ENCODE results near the gene SLC5A5.

The SLC5A5 gene

DNA sequence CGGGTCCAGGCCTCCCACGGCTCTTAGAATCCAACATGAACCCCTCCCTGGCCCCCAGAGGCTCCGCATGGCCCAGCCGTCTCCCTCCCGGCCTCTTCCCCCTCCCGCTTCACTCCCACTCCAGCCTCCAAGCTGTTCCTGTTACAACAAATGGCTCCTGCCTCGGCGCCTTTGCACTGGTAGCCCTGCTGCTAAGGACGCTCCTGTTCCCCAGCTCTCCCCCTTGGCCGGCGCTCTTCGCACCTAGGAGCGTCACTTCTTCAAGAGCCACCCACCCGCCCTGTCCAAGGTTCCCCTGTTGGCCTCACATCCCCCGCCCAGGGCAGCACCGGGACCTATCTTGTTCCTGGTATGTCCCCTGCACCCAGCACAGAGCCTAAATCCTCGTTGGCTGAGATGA, 70.4 kb downstream of the SLC5A5 start:
- no peaks in the 10 kb centered on the region for H3K4me1 ChIP-seq (ENCODE audit: control insufficient read depth, insufficient read depth, low read length)
- no peak overlapping the region for H3K27ac ChIP-seq (ENCODE audit: extremely low read depth, low read depth, low read length)
- H3K9me3 ChIP-seq (ENCODE audit: control insufficient read depth, insufficient read depth, low read depth, low read length) = no peaks in the 10 kb centered on the region
- TF ChIP-seq ZNF560 (tag by site-specific recombination; IDR thresholded peaks at IDR 0.05; ENCODE audit: borderline replicate concordance) (no peak), ZNF248 (tag by site-specific recombination; IDR thresholded peaks at IDR 0.05) (no peak), ZIC2 (tag by site-specific recombination; IDR thresholded peaks at IDR 0.05) (no peak), ZNF768 (tag by site-specific recombination; IDR thresholded peaks at IDR 0.05) (no peak), ZBTB17 (tag by site-specific recombination; IDR thresholded peaks at IDR 0.05) (no peak), ZNF10 (tag by site-specific recombination; IDR thresholded peaks at IDR 0.05) (no peak), ZNF501 (tag by site-specific recombination; IDR thresholded peaks at IDR 0.05) (no peak), EGR2 (tag by site-specific recombination; IDR thresholded peaks at IDR 0.05; ENCODE audit: low read depth) (no peak), ZNF214 (tag by site-specific recombination; IDR thresholded peaks at IDR 0.05; ENCODE audit: borderline replicate concordance) (no peak), ZBTB21 (tag by site-specific recombination; IDR thresholded peaks at IDR 0.05) (no peak), ZNF184 (tag by site-specific recombination; IDR thresholded peaks at IDR 0.05) (no peak)
- TF ChIP-seq, protein P1, sequence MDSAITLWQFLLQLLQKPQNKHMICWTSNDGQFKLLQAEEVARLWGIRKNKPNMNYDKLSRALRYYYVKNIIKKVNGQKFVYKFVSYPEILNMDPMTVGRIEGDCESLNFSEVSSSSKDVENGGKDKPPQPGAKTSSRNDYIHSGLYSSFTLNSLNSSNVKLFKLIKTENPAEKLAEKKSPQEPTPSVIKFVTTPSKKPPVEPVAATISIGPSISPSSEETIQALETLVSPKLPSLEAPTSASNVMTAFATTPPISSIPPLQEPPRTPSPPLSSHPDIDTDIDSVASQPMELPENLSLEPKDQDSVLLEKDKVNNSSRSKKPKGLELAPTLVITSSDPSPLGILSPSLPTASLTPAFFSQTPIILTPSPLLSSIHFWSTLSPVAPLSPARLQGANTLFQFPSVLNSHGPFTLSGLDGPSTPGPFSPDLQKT (IDR thresholded peaks at IDR 0.05; ENCODE audit: borderline replicate concordance, low read depth, low read length) = no peak
- TF ChIP-seq, protein P2, sequence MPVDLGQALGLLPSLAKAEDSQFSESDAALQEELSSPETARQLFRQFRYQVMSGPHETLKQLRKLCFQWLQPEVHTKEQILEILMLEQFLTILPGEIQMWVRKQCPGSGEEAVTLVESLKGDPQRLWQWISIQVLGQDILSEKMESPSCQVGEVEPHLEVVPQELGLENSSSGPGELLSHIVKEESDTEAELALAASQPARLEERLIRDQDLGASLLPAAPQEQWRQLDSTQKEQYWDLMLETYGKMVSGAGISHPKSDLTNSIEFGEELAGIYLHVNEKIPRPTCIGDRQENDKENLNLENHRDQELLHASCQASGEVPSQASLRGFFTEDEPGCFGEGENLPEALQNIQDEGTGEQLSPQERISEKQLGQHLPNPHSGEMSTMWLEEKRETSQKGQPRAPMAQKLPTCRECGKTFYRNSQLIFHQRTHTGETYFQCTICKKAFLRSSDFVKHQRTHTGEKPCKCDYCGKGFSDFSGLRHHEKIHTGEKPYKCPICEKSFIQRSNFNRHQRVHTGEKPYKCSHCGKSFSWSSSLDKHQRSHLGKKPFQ (tag by site-specific recombination; IDR thresholded peaks at IDR 0.05) = no peak
- TF ChIP-seq, protein P3, sequence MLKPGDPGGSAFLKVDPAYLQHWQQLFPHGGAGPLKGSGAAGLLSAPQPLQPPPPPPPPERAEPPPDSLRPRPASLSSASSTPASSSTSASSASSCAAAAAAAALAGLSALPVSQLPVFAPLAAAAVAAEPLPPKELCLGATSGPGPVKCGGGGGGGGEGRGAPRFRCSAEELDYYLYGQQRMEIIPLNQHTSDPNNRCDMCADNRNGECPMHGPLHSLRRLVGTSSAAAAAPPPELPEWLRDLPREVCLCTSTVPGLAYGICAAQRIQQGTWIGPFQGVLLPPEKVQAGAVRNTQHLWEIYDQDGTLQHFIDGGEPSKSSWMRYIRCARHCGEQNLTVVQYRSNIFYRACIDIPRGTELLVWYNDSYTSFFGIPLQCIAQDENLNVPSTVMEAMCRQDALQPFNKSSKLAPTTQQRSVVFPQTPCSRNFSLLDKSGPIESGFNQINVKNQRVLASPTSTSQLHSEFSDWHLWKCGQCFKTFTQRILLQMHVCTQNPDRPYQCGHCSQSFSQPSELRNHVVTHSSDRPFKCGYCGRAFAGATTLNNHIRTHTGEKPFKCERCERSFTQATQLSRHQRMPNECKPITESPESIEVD (tag by site-specific recombination; IDR thresholded peaks at IDR 0.05) = no peak
- POLR2A ChIA-PET = interaction anchor here (1.1 kb wide), 1 partner anchor 9 kb away, joined by 5 read pairs; the partner anchor contains the start of gene CCDC124
- peaks cover 3 to 43% of the 10 kb centered on the region in 2 experiments; a peak in 2 of 3 replicates for H3K36me3 ChIP-seq (ENCODE audit: control insufficient read depth in 2 of 2, insufficient read depth in 1 of 2, low read length in 2 of 2)
- H3K4me3 ChIP-seq (ENCODE audit: low read depth, low read length) = no peak overlapping the region
- CTCF ChIA-PET = interaction anchor here (9.4 kb wide), 1 partner anchor 55 kb away, joined by 92 read pairs; no protein-coding TSS in a partner anchor

DNA sequence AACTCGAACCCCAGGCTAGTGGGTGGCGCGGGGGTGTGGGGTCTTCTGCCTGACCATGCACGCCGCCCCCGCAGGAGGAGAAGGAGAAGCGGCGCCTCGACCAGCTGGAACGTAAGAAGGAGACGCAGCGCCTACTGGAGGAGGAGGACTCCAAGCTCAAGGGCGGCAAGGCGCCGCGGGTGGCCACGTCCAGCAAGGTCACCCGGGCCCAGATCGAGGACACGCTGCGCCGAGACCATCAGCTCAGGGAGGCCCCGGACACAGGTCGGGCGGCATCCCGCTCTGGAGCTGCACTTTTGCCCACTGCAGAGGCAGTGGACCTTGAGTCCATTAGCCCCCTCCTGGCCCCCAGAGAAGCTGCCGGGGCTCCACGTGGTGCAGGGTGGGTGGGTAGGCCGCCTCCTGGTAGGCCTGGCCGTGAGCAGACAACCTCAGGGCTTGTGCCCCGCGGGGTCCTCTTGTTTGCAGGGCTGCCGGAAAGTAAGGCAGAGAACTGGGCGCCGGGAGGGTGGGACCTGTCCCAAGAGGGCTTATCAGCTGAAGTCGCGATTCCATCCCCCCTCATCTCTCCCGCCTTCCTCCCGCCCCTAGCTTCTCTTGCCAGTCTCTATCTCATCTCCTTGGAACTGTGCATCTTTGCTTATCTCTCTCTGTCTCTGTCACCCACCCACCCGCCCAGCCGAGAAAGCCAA, 71.0 kb downstream of the SLC5A5 start:
- H3K27ac ChIP-seq (ENCODE audit: extremely low read depth, low read depth, low read length) = no peak overlapping the region
- H3K4me1 ChIP-seq (ENCODE audit: control insufficient read depth, insufficient read depth, low read length) = no peaks in the 10 kb centered on the region
- no peak overlapping the region for H3K4me3 ChIP-seq (ENCODE audit: low read depth, low read length)
- H3K9me3 ChIP-seq (ENCODE audit: control insufficient read depth, insufficient read depth, low read depth, low read length) = no peaks in the 10 kb centered on the region
- CTCF ChIA-PET = interaction anchor here (1.0 to 9.4 kb wide), 2 partner anchors 24 to 55 kb away, joined by 3 to 92 read pairs; partner anchors contain the start of gene KCNN1
- peaks cover 3 to 38% of the 10 kb centered on the region in 2 experiments; a peak in 2 of 3 replicates for H3K36me3 ChIP-seq (ENCODE audit: control insufficient read depth in 2 of 2, insufficient read depth in 1 of 2, low read length in 2 of 2)
- POLR2A ChIA-PET = interaction anchor here (0.6 to 1.1 kb wide), 2 partner anchors 10 to 610 kb away, joined by 4 to 5 read pairs; partner anchors contain the start of gene CCDC124
- TF ChIP-seq, protein P4, sequence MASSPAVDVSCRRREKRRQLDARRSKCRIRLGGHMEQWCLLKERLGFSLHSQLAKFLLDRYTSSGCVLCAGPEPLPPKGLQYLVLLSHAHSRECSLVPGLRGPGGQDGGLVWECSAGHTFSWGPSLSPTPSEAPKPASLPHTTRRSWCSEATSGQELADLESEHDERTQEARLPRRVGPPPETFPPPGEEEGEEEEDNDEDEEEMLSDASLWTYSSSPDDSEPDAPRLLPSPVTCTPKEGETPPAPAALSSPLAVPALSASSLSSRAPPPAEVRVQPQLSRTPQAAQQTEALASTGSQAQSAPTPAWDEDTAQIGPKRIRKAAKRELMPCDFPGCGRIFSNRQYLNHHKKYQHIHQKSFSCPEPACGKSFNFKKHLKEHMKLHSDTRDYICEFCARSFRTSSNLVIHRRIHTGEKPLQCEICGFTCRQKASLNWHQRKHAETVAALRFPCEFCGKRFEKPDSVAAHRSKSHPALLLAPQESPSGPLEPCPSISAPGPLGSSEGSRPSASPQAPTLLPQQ (tag by site-specific recombination; IDR thresholded peaks at IDR 0.05) = no peak
- TF ChIP-seq ZNF529 (tag by site-specific recombination; IDR thresholded peaks at IDR 0.05; ENCODE audit: insufficient replicate concordance) (no peak), SP2 (tag by site-specific recombination; IDR thresholded peaks at IDR 0.05) (no peak), ZBTB7A (tag by site-specific recombination; IDR thresholded peaks at IDR 0.05; ENCODE audit: low read depth) (no peak), ZNF2 (tag by site-specific recombination; IDR thresholded peaks at IDR 0.05) (no peak), TRIM28 (IDR thresholded peaks at IDR 0.05; ENCODE audit: borderline replicate concordance, low read length) (no peak), ZNF174 (tag by site-specific recombination; IDR thresholded peaks at IDR 0.05) (no peak)
- TF ChIP-seq, protein P5, sequence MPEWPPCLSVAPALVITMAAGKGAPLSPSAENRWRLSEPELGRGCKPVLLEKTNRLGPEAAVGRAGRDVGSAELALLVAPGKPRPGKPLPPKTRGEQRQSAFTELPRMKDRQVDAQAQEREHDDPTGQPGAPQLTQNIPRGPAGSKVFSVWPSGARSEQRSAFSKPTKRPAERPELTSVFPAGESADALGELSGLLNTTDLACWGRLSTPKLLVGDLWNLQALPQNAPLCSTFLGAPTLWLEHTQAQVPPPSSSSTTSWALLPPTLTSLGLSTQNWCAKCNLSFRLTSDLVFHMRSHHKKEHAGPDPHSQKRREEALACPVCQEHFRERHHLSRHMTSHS (tag by site-specific recombination; IDR thresholded peaks at IDR 0.05) = no peak
- TF ChIP-seq, protein P3 (tag by site-specific recombination; IDR thresholded peaks at IDR 0.05) = no peak
- TF ChIP-seq, protein P6, sequence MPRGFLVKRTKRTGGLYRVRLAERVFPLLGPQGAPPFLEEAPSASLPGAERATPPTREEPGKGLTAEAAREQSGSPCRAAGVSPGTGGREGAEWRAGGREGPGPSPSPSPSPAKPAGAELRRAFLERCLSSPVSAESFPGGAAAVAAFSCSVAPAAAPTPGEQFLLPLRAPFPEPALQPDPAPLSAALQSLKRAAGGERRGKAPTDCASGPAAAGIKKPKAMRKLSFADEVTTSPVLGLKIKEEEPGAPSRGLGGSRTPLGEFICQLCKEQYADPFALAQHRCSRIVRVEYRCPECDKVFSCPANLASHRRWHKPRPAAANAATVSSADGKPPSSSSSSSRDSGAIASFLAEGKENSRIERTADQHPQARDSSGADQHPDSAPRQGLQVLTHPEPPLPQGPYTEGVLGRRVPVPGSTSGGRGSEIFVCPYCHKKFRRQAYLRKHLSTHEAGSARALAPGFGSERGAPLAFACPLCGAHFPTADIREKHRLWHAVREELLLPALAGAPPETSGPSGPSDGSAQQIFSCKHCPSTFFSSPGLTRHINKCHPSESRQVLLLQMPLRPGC (tag by site-specific recombination; IDR thresholded peaks at IDR 0.05) = no peak
